HG03045 (cell line): Measurements from ENCODE around the gene BCAS1.

Source experiments
- ATAC-seq: cut with Tn5 transposase; IDR thresholded peaks from one replicate; pipeline ENCODE4 v1.9.1; 2021; ENCODE audit warnings: mild to moderate bottlenecking, moderate library complexity; ENCODE audit not compliant: unreplicated experiment

BCAS1 gene

GRCh38 chr20:53896647-53897046, 173.7 kb downstream of the BCAS1 start:
- no peak for ATAC-seq

- ATAC-seq: no peak
Measured at GRCh38 chr20:53896041-53896440, 174.4 kb downstream of the BCAS1 start.

DNA sequence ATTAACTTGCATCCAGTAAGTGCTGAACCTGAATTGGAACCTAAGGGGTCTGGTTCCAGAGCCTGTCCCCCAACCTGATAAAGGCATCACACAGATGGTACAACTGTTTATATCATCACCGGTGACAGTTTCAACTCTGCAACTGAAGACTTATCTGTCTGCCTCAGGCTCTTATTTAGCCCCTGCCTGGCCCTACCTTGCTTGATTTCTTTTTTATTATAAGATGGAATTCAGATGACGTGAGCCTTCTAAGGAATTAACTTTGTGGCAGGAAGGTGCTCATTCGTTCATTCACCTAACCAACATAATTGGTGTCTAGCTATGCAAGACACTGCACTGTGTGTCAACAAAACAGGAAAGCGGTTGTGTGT, 175.0 kb downstream of the BCAS1 start:
- no peak for ATAC-seq

- no peak for ATAC-seq
Measured at GRCh38 chr20:53894707-53895384, 175.5 kb downstream of the BCAS1 start.
